ENCODE data around the gene CRTC1. TPM values are rescaled to one million over a fixed set of nuclear protein-coding genes. Genes with fewer than 3 reads are reported as not detected.
A peak's percentile ranks its signal among the peaks of the same experiment; 100 is the strongest.

CRTC1 gene
- total and polyA plus RNA-seq, 9 of the 15 experiments (the other 6 are each of a cell fraction or from before 2014, with no cell fraction given) = 0.25 to 3.8 (median 1.2) TPM; not detected in 2

DNA sequence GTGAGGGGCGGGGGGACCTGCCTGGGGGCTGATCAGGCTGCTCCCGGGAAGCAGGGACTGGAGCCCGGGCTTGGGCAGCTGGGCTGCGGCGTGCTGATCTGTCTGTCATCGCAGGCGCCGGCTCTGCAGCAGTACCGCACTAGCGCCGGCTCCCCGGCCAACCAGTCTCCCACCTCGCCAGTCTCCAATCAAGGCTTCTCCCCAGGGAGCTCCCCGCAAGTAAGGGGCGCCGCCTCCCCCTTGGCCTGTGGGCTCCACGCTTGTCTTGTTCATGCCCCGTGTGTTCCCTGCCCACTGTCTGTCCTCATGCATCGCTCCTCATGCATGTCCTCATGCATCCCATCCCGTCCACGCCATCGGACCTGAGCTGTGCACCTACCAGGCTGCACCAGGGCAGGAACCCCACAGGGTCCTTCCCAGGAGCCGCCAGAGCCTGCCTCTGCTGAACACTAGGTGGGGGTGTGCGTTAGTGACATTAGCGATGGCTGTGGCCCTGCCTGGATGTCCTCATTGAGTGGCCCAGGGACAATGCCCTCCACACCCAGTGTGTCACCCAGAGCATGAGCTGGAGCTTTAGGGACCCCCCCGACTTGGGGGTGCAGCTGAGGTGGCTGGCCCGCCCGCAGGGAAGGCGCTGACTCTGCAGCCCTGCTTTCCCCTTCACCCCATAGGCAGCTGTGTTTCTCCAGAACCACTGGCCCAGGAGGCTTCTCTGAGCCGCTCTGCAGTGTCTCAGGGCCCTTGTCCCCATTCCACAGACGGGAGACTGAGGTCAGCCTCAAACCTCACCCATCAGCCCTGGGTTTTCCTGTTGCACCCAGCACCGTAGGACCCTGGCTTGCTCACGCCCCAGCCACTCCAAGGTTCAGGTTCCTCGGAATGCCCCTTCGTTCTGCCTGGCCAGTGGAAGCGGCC, 88.1 kb downstream of the CRTC1 start (continued):
- TF ChIP-seq, protein P1, sequence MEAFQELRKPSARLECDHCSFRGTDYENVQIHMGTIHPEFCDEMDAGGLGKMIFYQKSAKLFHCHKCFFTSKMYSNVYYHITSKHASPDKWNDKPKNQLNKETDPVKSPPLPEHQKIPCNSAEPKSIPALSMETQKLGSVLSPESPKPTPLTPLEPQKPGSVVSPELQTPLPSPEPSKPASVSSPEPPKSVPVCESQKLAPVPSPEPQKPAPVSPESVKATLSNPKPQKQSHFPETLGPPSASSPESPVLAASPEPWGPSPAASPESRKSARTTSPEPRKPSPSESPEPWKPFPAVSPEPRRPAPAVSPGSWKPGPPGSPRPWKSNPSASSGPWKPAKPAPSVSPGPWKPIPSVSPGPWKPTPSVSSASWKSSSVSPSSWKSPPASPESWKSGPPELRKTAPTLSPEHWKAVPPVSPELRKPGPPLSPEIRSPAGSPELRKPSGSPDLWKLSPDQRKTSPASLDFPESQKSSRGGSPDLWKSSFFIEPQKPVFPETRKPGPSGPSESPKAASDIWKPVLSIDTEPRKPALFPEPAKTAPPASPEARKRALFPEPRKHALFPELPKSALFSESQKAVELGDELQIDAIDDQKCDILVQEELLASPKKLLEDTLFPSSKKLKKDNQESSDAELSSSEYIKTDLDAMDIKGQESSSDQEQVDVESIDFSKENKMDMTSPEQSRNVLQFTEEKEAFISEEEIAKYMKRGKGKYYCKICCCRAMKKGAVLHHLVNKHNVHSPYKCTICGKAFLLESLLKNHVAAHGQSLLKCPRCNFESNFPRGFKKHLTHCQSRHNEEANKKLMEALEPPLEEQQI (IDR thresholded peaks at IDR 0.05) = no peak
- peak; percentile 44 to 63 for TF ChIP-seq RAD21 (CRISPR knock-in tag; conservative IDR thresholded peaks at IDR 0.05 in 1 of 2, IDR thresholded peaks at IDR 0.05 in 1 of 2)
- TF ChIP-seq FOXA1 (IDR thresholded peaks at IDR 0.05; ENCODE audit: borderline replicate concordance) = no peak
- 0 out of 2 replicates have a peak, but pooled peaks have one; percentile 22 for TF ChIP-seq POLR2G (IDR thresholded peaks at IDR 0.05; ENCODE audit: low read depth, low read length)
- TF ChIP-seq SUPT5H (IDR thresholded peaks at IDR 0.05) = no peak
- no peak for TF ChIP-seq ADNP (tag; IDR thresholded peaks at IDR 0.05)
- TF ChIP-seq XRCC3 (IDR thresholded peaks at IDR 0.05) = no peak
- no peak for TF ChIP-seq ZNF354B (CRISPR knock-in tag; IDR thresholded peaks at IDR 0.05)
- no peak for TF ChIP-seq TSC22D4 (tag; IDR thresholded peaks at IDR 0.05)
- TF ChIP-seq E2F3 (CRISPR knock-in tag; IDR thresholded peaks at IDR 0.05) = no peak
- no peak for TF ChIP-seq DACH1 (IDR thresholded peaks at IDR 0.05; ENCODE audit: partially characterized antibody)
- TF ChIP-seq ZNF311 (CRISPR knock-in tag; IDR thresholded peaks at IDR 0.05) = no peak
- no peak for TF ChIP-seq GABPB1 (CRISPR knock-in tag; IDR thresholded peaks at IDR 0.05)
- no peak for TF ChIP-seq ZNF146 (CRISPR knock-in tag; IDR thresholded peaks at IDR 0.05; ENCODE audit: unreplicated experiment)
- no peak for TF ChIP-seq MYBL2 (IDR thresholded peaks at IDR 0.05; ENCODE audit: low read depth)
- no peak for TF ChIP-seq MYBL2 (CRISPR knock-in tag; IDR thresholded peaks at IDR 0.05; ENCODE audit: borderline replicate concordance)
- TF ChIP-seq, protein P2, sequence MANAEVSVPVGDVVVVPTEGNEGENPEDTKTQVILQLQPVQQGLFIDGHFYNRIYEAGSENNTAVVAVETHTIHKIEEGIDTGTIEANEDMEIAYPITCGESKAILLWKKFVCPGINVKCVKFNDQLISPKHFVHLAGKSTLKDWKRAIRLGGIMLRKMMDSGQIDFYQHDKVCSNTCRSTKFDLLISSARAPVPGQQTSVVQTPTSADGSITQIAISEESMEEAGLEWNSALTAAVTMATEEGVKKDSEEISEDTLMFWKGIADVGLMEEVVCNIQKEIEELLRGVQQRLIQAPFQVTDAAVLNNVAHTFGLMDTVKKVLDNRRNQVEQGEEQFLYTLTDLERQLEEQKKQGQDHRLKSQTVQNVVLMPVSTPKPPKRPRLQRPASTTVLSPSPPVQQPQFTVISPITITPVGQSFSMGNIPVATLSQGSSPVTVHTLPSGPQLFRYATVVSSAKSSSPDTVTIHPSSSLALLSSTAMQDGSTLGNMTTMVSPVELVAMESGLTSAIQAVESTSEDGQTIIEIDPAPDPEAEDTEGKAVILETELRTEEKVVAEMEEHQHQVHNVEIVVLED (CRISPR knock-in tag; IDR thresholded peaks at IDR 0.05) = no peak
- TF ChIP-seq, protein P3, sequence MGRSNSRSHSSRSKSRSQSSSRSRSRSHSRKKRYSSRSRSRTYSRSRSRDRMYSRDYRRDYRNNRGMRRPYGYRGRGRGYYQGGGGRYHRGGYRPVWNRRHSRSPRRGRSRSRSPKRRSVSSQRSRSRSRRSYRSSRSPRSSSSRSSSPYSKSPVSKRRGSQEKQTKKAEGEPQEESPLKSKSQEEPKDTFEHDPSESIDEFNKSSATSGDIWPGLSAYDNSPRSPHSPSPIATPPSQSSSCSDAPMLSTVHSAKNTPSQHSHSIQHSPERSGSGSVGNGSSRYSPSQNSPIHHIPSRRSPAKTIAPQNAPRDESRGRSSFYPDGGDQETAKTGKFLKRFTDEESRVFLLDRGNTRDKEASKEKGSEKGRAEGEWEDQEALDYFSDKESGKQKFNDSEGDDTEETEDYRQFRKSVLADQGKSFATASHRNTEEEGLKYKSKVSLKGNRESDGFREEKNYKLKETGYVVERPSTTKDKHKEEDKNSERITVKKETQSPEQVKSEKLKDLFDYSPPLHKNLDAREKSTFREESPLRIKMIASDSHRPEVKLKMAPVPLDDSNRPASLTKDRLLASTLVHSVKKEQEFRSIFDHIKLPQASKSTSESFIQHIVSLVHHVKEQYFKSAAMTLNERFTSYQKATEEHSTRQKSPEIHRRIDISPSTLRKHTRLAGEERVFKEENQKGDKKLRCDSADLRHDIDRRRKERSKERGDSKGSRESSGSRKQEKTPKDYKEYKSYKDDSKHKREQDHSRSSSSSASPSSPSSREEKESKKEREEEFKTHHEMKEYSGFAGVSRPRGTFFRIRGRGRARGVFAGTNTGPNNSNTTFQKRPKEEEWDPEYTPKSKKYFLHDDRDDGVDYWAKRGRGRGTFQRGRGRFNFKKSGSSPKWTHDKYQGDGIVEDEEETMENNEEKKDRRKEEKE (IDR thresholded peaks at IDR 0.05; ENCODE audit: borderline replicate concordance in 1 of 2, control insufficient read depth in 1 of 2, low read depth in 2 of 2, low read length in 1 of 2) = no peak
- no peak for TF ChIP-seq YBX1 (IDR thresholded peaks at IDR 0.05)
- no peak for TF ChIP-seq KAT2B (IDR thresholded peaks at IDR 0.05; ENCODE audit: low read depth, low read length)
- TF ChIP-seq SP1 (CRISPR knock-in tag; IDR thresholded peaks at IDR 0.05) = no peak

Data from K562 (cell line).